Liver (tissue), 9 donors: Measurements from ENCODE around the gene CHM. TPM values are rescaled to one million over a fixed set of nuclear protein-coding genes. Genes with fewer than 3 reads are reported as not detected.
"Not testable (repeated sequence)": the region's sequence is repeated elsewhere in the genome, so short reads cannot be mapped to it uniquely, and the experiment has no call there.

ENCODE experiments used
- DNase-seq: peaks from one replicate; pipeline ENCODE4 v3.0.0-alpha.2; 2017; ENCODE audit warnings: low spot score
- H3K27ac ChIP-seq, 2 donors: one replicate each; pipeline ENCODE4 v1.7.0; 2013; ENCODE audit warnings: inconsistent platforms in 2 of 2, low read length in 2 of 2, control low read depth in 1 of 2, low read depth in 1 of 2, mild to moderate bottlenecking in 1 of 2
- H3K27me3 ChIP-seq, 4 donors: one replicate each; pipeline versions ENCODE4 v1.6.1 to v1.7.0; 2013; ENCODE audit warnings: low read length in 3 of 4, inconsistent platforms in 1 of 4, mild to moderate bottlenecking in 1 of 4, moderate library complexity in 1 of 4; ENCODE audit not compliant: control insufficient read depth in 4 of 4, insufficient read depth in 4 of 4
- H3K36me3 ChIP-seq, 4 donors: one replicate each; pipeline versions ENCODE4 v1.6.1 to v1.7.0; 2013; ENCODE audit warnings: low read length in 3 of 4, mild to moderate bottlenecking in 3 of 4, low read depth in 1 of 4, moderate library complexity in 1 of 4; ENCODE audit not compliant: control insufficient read depth in 4 of 4, insufficient read depth in 3 of 4
- H3K4me1 ChIP-seq, 4 donors: one replicate each; pipeline versions ENCODE4 v1.6.1 to v1.7.0; 2013; ENCODE audit warnings: low read length in 3 of 4, mild to moderate bottlenecking in 3 of 4, moderate library complexity in 1 of 4; ENCODE audit not compliant: control insufficient read depth in 4 of 4, insufficient read depth in 4 of 4
- H3K4me3 ChIP-seq, 3 donors: one replicate each; pipeline versions ENCODE4 v1.6.1 to v1.7.0; 2013; ENCODE audit warnings: low read length in 3 of 3, control low read depth in 1 of 3, low read depth in 1 of 3, mild to moderate bottlenecking in 1 of 3
- H3K9ac ChIP-seq, 2 donors: one replicate each; pipeline ENCODE4 v1.7.0; 2013; ENCODE audit warnings: low read length in 2 of 2, mild to moderate bottlenecking in 2 of 2, moderate library complexity in 2 of 2, control low read depth in 1 of 2, low read depth in 1 of 2
- H3K9me3 ChIP-seq, 4 donors: one replicate each; pipeline versions ENCODE4 v1.6.1 to v1.7.0; 2013; ENCODE audit warnings: low read length in 3 of 4; ENCODE audit not compliant: control insufficient read depth in 4 of 4
- ATF3 ChIP-seq: IDR thresholded peaks from 2 replicates; pipeline ENCODE4 v1.6.1; 2016; ENCODE audit warnings: antibody characterized with exemption
- CTCF ChIP-seq: fragments of 150-350 bp; IDR thresholded peaks from 2 replicates; pipeline ENCODE4 v1.5.1; 2017; ENCODE audit warnings: improper control_type of control experiment, low read depth, low read length; ENCODE audit not compliant: missing input control
- EGR1 ChIP-seq, 2 donors: IDR thresholded peaks; 2 replicates each; pipeline ENCODE4 v1.6.1; 2016 to 2018; ENCODE audit warnings: antibody characterized with exemption in 2 of 2, low read depth in 2 of 2
- FOXA1 ChIP-seq: IDR thresholded peaks from 2 replicates; pipeline ENCODE4 v1.6.1; 2016; ENCODE audit warnings: antibody characterized with exemption
- FOXA2 ChIP-seq: IDR thresholded peaks from 2 replicates; pipeline ENCODE4 v1.6.1; 2016; ENCODE audit warnings: antibody characterized with exemption
- GABPA ChIP-seq, 2 donors: IDR thresholded peaks in 1 of 2; conservative IDR thresholded peaks in 1 of 2; 2 replicates each; pipeline ENCODE4 v1.6.1; 2016; ENCODE audit warnings: antibody characterized with exemption in 2 of 2, mild to moderate bottlenecking in 1 of 2, moderate library complexity in 1 of 2
- HNF4A ChIP-seq, 2 donors: conservative IDR thresholded peaks; 2 replicates each; pipeline ENCODE4 v1.6.1; 2016; ENCODE audit warnings: antibody characterized with exemption in 2 of 2, mild to moderate bottlenecking in 2 of 2
- HNF4G ChIP-seq: IDR thresholded peaks from 2 replicates; pipeline ENCODE4 v1.6.1; 2016; ENCODE audit warnings: antibody characterized with exemption
- JUND ChIP-seq, 2 donors: IDR thresholded peaks; 2 replicates each; pipeline ENCODE4 v1.6.1; 2016; ENCODE audit warnings: antibody characterized with exemption in 2 of 2
- MAX ChIP-seq: IDR thresholded peaks from 2 replicates; pipeline ENCODE4 v1.6.1; 2016; ENCODE audit warnings: antibody characterized with exemption
- NR2F2 ChIP-seq: IDR thresholded peaks from 2 replicates; pipeline ENCODE4 v1.6.1; 2016; ENCODE audit warnings: antibody characterized with exemption
- REST ChIP-seq: IDR thresholded peaks from 2 replicates; pipeline ENCODE4 v1.6.1; 2016; ENCODE audit warnings: antibody characterized with exemption, mild to moderate bottlenecking
- RXRA ChIP-seq, 2 donors: IDR thresholded peaks; 2 replicates each; pipeline ENCODE4 v1.6.1; 2017 to 2018; ENCODE audit warnings: antibody characterized with exemption in 2 of 2, mild to moderate bottlenecking in 1 of 2
- TAF1 ChIP-seq: conservative IDR thresholded peaks from 2 replicates; pipeline ENCODE4 v1.6.1; 2016; ENCODE audit warnings: antibody characterized with exemption, mild to moderate bottlenecking
- WGBS: extraction: QIAGEN DNeasy Blood & Tissue Kit; methylation state at CpG from one replicate; pipeline ENCODE4 v1.1.7; 2013; 5-methylcytosine and 5-hydroxymethylcytosine counted together
- polyA plus RNA-seq, 2 donors: library from polyadenylated mRNA; stranded (reverse) in 1 of 2; unstranded in 1 of 2; fragments of 200-250 nt in 1 of 2; fragments of >200 nt in 1 of 2; fragmentation: Nextera tagmentation in 1 of 2; extraction: Ambion mirVana in 1 of 2; gene quantifications; one replicate each; pipeline versions ENCODE4 v1.2.1 to v1.2.3, GENCODE V29; 2013 to 2015
- total RNA-seq, 2 donors: library from RNA; depleted of rRNA; stranded (reverse); fragments of >200 nt; gene quantifications; one replicate each; pipeline ENCODE4 v1.2.3, GENCODE V29; 2014
- donor health status: healthy.
- donor health status: healthy.
- donor health status: healthy.
- donor health status: healthy.
- donor health status: healthy.

Gene CHM
- total and polyA plus RNA-seq, 4 donors: 5.1 to 8.1 (median 6.4) TPM

- Histone ChIP-seq H3K27ac (no peak overlapping the region), H3K36me3 (no peaks in the 10 kb centered on the region), H3K4me1 (no peaks in the 10 kb centered on the region), H3K4me3 (no peak overlapping the region), H3K9me3 (peaks cover 0 to 9% (median 2%) of the 10 kb centered on the region in 4 donors), H3K27me3 (no peaks in the 10 kb centered on the region), H3K9ac (no peak overlapping the region)
- no peak for TF ChIP-seq RXRA (IDR thresholded peaks at IDR 0.05)
- TF ChIP-seq NR2F2: no peak
- no peak for TF ChIP-seq HNF4A (conservative IDR thresholded peaks at IDR 0.05)
- no peak for TF ChIP-seq JUND (IDR thresholded peaks at IDR 0.05)
- no peak for TF ChIP-seq MAX
- no peak for TF ChIP-seq FOXA1
- TF ChIP-seq GABPA (IDR thresholded peaks at IDR 0.05 in 1 of 2, conservative IDR thresholded peaks at IDR 0.05 in 1 of 2): no peak
- no peak for TF ChIP-seq CTCF
- TF ChIP-seq FOXA2: no peak
- WGBS: 95% methylated on average over 1 of the region's 1 CpG
- no peak for DNase-seq
Measured at GRCh38 chrX:85941275-85941674, 106.1 kb downstream of the CHM start.

- H3K36me3 ChIP-seq, H3K27ac ChIP-seq, H3K4me1 ChIP-seq, H3K4me3 ChIP-seq, DNase-seq, H3K9me3 ChIP-seq, H3K9ac ChIP-seq, H3K27me3 ChIP-seq: not testable (repeated sequence)
- WGBS: 92% methylated on average over 3 of the region's 3 CpGs
Measured at GRCh38 chrX:85939942-85940341, 107.4 kb downstream of the CHM start.

- not testable (repeated sequence) for DNase-seq, H3K9ac ChIP-seq, H3K9me3 ChIP-seq, H3K27me3 ChIP-seq, H3K36me3 ChIP-seq, H3K4me1 ChIP-seq, H3K4me3 ChIP-seq, H3K27ac ChIP-seq
- WGBS: 93% methylated on average over 2 of the region's 2 CpGs
Measured at GRCh38 chrX:85934399-85934798, 113.0 kb downstream of the CHM start.

GRCh38 chrX:85930099-85930498, 117.3 kb downstream of the CHM start:
- no peak overlapping the region for H3K9ac ChIP-seq
- no peak for DNase-seq
- H3K9me3 ChIP-seq: no peaks in the 10 kb centered on the region
- no peaks in the 10 kb centered on the region for H3K27me3 ChIP-seq
- no peaks in the 10 kb centered on the region for H3K4me1 ChIP-seq
- WGBS: 84% methylated on average over 3 of the region's 3 CpGs
- TF ChIP-seq ATF3 (no peak), HNF4G (no peak), CTCF (no peak), JUND (IDR thresholded peaks at IDR 0.05) (no peak), GABPA (IDR thresholded peaks at IDR 0.05 in 1 of 2, conservative IDR thresholded peaks at IDR 0.05 in 1 of 2) (no peak), HNF4A (conservative IDR thresholded peaks at IDR 0.05) (no peak), NR2F2 (no peak), EGR1 (IDR thresholded peaks at IDR 0.05; ENCODE audit: low read depth in 2 of 2) (no peak), TAF1 (no peak), REST (no peak)
- H3K27ac ChIP-seq: no peak overlapping the region
- H3K36me3 ChIP-seq: no peaks in the 10 kb centered on the region
- no peak overlapping the region for H3K4me3 ChIP-seq
